ENCODE results near the gene ARF3.

Gene ARF3

GRCh38 chr12:48978741-48979601, 21.7 kb upstream of the ARF3 start:
- peaks cover 21% of the 10 kb centered on the region for H3K27me3 ChIP-seq (ENCODE audit: low read depth, low read length)
- H3K4me2 ChIP-seq (ENCODE audit: low read length): peak overlapping the region; percentile 50
- no peak overlapping the region for H3K27ac ChIP-seq (ENCODE audit: low read length)
- H3K9ac ChIP-seq (ENCODE audit: low read length): no peak overlapping the region
- no peaks in the 10 kb centered on the region for H4K20me1 ChIP-seq (ENCODE audit: insufficient read depth, low read length)
- H3K79me2 ChIP-seq (ENCODE audit: low read length): no peaks in the 10 kb centered on the region
- H2AFZ ChIP-seq (ENCODE audit: low read depth, low read length): peak overlapping the region; percentile 20; the same call in 1 of the 2 replicates
- TF ChIP-seq EZH2phosphoT487 (IDR thresholded peaks at IDR 0.05; ENCODE audit: low read depth) (no peak), CTCF (IDR thresholded peaks at IDR 0.05; ENCODE audit: low read depth, low read length) (no peak)
- H3K36me3 ChIP-seq (replicated peaks; ENCODE audit: low read depth, low read length): no peaks in the 10 kb centered on the region
- H3K4me3 ChIP-seq (ENCODE audit: low read length): peak overlapping the region; percentile 56
- H3K9me3 ChIP-seq (ENCODE audit: insufficient read depth, low read length): no peaks in the 10 kb centered on the region
- no peaks in the 10 kb centered on the region for H3K4me1 ChIP-seq (ENCODE audit: low read length)

- no peaks in the 10 kb centered on the region for H3K9me3 ChIP-seq (ENCODE audit: insufficient read depth, low read length)
- no peak within 1 kb of the TSS for H2AFZ ChIP-seq (ENCODE audit: low read depth, low read length)
- H3K4me1 ChIP-seq (ENCODE audit: low read length): no peaks in the 10 kb centered on the region
- no peak within 1 kb of the TSS for H3K27ac ChIP-seq (ENCODE audit: low read length)
- H4K20me1 ChIP-seq (ENCODE audit: insufficient read depth, low read length): no peaks in the 10 kb centered on the region
- H3K4me2 ChIP-seq (ENCODE audit: low read length): peak within 1 kb of the TSS; percentile 50
- TF ChIP-seq EZH2phosphoT487 (IDR thresholded peaks at IDR 0.05; ENCODE audit: low read depth): no peak
- TF ChIP-seq CTCF (IDR thresholded peaks at IDR 0.05; ENCODE audit: low read depth, low read length): no peak
- H3K4me3 ChIP-seq (ENCODE audit: low read length): peak within 1 kb of the TSS; percentile 56
- no peaks in the 10 kb centered on the region for H3K36me3 ChIP-seq (replicated peaks; ENCODE audit: low read depth, low read length)
- no peaks in the 10 kb centered on the region for H3K79me2 ChIP-seq (ENCODE audit: low read length)
- H3K9ac ChIP-seq (ENCODE audit: low read length): no peak within 1 kb of the TSS
- peaks cover 15% of the 10 kb centered on the region for H3K27me3 ChIP-seq (ENCODE audit: low read depth, low read length)
Measured at GRCh38 chr12:48978291-48978740, 21.0 kb upstream of the ARF3 start, which contains the start of gene WNT1. TSS of gene WNT1 (plus strand) at chr12:48978322. CDS start at chr12:48978651, 329 bp downstream.

- peak; percentile 30 for TF ChIP-seq CTCF (IDR thresholded peaks at IDR 0.05; ENCODE audit: low read depth, low read length)
- no peak for TF ChIP-seq EZH2phosphoT487 (IDR thresholded peaks at IDR 0.05; ENCODE audit: low read depth)
- no peaks in the 10 kb centered on the region for H3K4me1 ChIP-seq (ENCODE audit: low read length)
- peak overlapping the region; percentile 47 for H3K4me3 ChIP-seq (ENCODE audit: low read length)
- H2AFZ ChIP-seq (ENCODE audit: low read depth, low read length): no peak overlapping the region
- H3K9me3 ChIP-seq (ENCODE audit: insufficient read depth, low read length): no peaks in the 10 kb centered on the region
- no peak overlapping the region for H3K27ac ChIP-seq (ENCODE audit: low read length)
- peaks cover 15% of the 10 kb centered on the region for H3K27me3 ChIP-seq (ENCODE audit: low read depth, low read length)
- H4K20me1 ChIP-seq (ENCODE audit: insufficient read depth, low read length): no peaks in the 10 kb centered on the region
- H3K79me2 ChIP-seq (ENCODE audit: low read length): no peaks in the 10 kb centered on the region
- H3K9ac ChIP-seq (ENCODE audit: low read length): no peak overlapping the region
- H3K4me2 ChIP-seq (ENCODE audit: low read length): peak overlapping the region; percentile 36; the same call in 1 of the 2 replicates
- no peaks in the 10 kb centered on the region for H3K36me3 ChIP-seq (replicated peaks; ENCODE audit: low read depth, low read length)
Measured at GRCh38 chr12:48977290-48978281, 20.3 kb upstream of the ARF3 start.

Data from OCI-LY3 (cell line).